RPMI7951 (cell line): Measurements from ENCODE around the gene TTC4. TPM values are rescaled to one million over a fixed set of nuclear protein-coding genes. Genes with fewer than 3 reads are reported as not detected.

Source experiments
- DNase-seq: peaks from one replicate; pipeline ENCODE4 v3.0.0-alpha.2; 2012; ENCODE audit warnings: low read depth
- total RNA-seq: library from RNA; depleted of rRNA; stranded (reverse); fragments of >200 nt; shearing (Covaris generic); gene quantifications from 2 replicates; pipeline ENCODE4 v1.2.3, GENCODE V29; 2014; rRNA removed

Gene TTC4
- total RNA-seq, 1 experiment from 2014 or later: 24.0 TPM

DNA sequence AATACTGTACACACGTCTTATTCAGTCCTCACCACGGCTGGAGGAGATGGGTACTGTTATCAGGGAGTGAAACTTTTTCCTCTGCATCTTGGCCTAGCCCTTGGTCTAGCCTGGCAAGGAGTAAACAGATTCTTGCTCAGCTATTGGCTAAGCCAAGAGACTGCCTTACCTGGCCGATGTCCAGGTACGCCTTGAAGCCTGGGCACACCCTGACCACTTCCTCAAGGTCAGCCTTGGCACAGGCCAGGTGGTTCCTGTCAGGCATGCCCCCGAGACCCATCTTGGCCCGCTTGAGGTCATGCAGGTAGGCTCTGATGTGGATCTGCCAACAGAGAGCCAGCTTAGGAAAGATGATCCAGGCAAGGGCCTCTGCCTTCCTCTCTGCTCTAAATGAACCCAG is 66.5 kb downstream of the TTC4 start:
- DNase-seq: no peak

GRCh38 chr1:54782588-54782987 is 66.9 kb downstream of the TTC4 start:
- no peak for DNase-seq

DNA sequence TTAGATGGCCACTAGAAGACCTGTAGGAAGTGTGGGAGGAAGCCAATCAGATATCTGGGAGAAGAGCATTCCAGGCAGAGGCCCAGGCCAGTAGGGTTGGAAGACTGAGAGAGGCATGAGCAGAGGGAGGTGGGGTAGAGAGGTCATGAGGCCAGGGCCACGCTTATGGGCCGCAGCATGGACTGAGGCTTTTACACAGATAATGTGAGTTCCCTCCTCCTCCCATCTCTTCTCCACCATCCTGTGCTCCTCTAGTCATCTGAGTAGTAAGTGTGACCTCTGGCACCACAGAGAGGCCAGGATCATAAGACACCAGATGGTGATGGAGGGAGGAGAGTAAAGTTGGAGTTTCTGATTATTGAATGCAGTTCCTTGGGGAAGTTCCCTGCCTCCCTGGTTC is 68.4 kb downstream of the TTC4 start:
- DNase-seq: no peak

- DNase-seq: no peak
Measured at GRCh38 chr1:54786778-54787177, 71.1 kb downstream of the TTC4 start.

GRCh38 chr1:54787604-54788003 is 71.9 kb downstream of the TTC4 start:
- DNase-seq: no peak

DNA sequence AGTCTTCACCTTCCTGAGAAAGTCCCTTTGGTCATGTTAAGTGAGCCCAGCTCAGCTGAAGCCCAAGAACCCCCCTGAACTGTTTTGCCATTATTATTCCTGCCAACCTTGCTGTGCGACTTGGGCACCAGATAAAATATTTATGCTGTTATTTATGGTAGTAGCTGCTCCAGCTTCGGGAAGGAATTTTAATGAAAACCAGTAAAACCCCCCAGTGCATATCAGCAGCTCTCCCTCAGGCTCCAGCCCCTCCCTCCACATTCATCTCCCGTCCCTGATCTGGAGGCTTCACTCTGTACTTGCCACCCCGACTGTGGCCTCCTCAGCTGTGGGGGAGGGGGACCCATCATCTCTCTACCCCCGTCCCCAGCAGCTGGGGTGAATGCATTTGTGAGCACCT is 72.8 kb downstream of the TTC4 start:
- no peak for DNase-seq

DNA sequence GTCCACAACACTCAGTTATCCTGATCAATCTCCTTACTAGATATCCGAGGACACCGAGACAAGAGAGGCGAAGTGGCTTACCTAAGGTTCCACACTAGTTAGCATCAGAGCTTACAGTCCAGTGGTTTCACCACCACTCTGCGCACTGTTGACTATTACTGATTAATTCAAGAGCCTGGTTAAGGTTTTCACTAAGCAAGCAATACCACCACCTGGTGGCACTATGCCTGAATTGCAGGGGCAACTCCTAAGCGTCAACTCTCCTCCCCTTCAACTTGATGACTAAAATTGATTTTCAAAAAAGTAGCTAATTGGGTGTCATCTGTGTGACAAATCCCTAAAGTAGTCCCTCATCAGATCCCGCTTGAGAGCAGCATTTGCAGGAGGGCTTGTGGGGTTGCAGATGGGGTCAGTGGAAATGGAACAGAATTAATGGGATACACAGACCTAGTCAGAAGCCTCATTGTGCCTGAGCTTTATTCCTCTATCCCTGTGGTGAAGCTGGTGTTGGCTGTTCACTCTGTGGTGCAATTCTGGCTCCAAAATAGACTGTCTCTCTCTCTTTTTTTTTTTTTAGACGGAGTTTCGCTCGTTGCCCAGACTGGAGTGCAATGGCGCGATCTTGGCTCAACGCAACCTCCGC is 76.3 kb downstream of the TTC4 start:
- peak; percentile 51 for DNase-seq

Other genes starting within 250 kb of the TTC4 start
- 0.39 and 0.60 TPM in 2 replicates for gene ACOT11, start 167.6 kb upstream of the TTC4 start, total RNA-seq
- not detected in 2 replicates for gene FAM151A, start 92.3 kb upstream of the TTC4 start, total RNA-seq
- not detected in 2 replicates for gene MROH7, start 74.1 kb upstream of the TTC4 start, total RNA-seq
- 6.3 and 6.4 TPM in 2 replicates for gene PARS2, start 48.7 kb downstream of the TTC4 start, total RNA-seq
- gene TTC22, start 85.5 kb downstream of the TTC4 start, total RNA-seq: not detected in 2 replicates
- gene DHCR24, start 171.3 kb downstream of the TTC4 start, total RNA-seq: 63.0 and 67.8 TPM in 2 replicates